Measurements from ENCODE around the gene SLC2A11. TPM values are rescaled to one million over a fixed set of nuclear protein-coding genes. Genes with fewer than 3 reads are reported as not detected.

Gene SLC2A11
- polyA plus RNA-seq, 2 of the 4 experiments (the other 2 are of a cell fraction): 5.6 to 12.4 TPM

- no peak for FAIRE-seq
Observed at GRCh38 chr22:23832226-23833016, 25.3 kb upstream of the SLC2A11 start.

GRCh38 chr22:23833017-23833751 is 24.5 kb upstream of the SLC2A11 start:
- Histone ChIP-seq H3K4me3 (no peak overlapping the region), H3K4me2 (no peak overlapping the region), H3K9me3 (no peaks in the 10 kb centered on the region), H3K4me1 (no peaks in the 10 kb centered on the region), H3K27ac (no peak overlapping the region)
- 83% methylated on average over 11 of the region's 16 CpGs for WGBS (ENCODE audit: missing lambda C conversion rate)
- TF ChIP-seq HES2 (IDR thresholded peaks at IDR 0.05): no peak
- no peak for TF ChIP-seq BHLHE40 (IDR thresholded peaks at IDR 0.05; ENCODE audit: low read depth, low read length)
- POLR2A ChIA-PET: no interaction called here
- ATAC-seq (no peak), DNase-seq (ENCODE audit: low read depth in 1 of 2, low spot score in 1 of 2) (no peak), FAIRE-seq (no peak)
- CTCF ChIA-PET: interaction anchor here (2.5 kb wide), 1 partner anchor 16 kb away, joined by 13 read pairs; no protein-coding TSS in a partner anchor

More at GRCh38 chr22:23832226-23833016, 25.3 kb upstream of the SLC2A11 start:
- no peak overlapping the region for H3K4me3 ChIP-seq
- ChIA-PET POLR2A (interaction anchor here (0.6 kb wide), 1 partner anchor 63 kb away, joined by 4 read pairs; no protein-coding TSS in a partner anchor), CTCF (interaction anchor here (2.5 kb wide), 1 partner anchor 17 kb away, joined by 13 read pairs; no protein-coding TSS in a partner anchor)
- H3K4me1 ChIP-seq: no peaks in the 10 kb centered on the region
- ATAC-seq: no peak
- H3K27ac ChIP-seq: no peak overlapping the region
- no peak for DNase-seq (ENCODE audit: low read depth in 1 of 2, low spot score in 1 of 2)
- TF ChIP-seq RAD21 (conservative IDR thresholded peaks at IDR 0.05 in 1 of 2, IDR thresholded peaks at IDR 0.05 in 1 of 2): no peak
- WGBS (ENCODE audit: missing lambda C conversion rate): 83% methylated on average over 7 of the region's 11 CpGs
- no peaks in the 10 kb centered on the region for H3K9me3 ChIP-seq
- H3K4me2 ChIP-seq: no peak overlapping the region

GRCh38 chr22:23833911-23834317 is 23.8 kb upstream of the SLC2A11 start:
- ATAC-seq (no peak), FAIRE-seq (no peak), DNase-seq (ENCODE audit: low read depth in 1 of 2, low spot score in 1 of 2) (no peak)
- ChIA-PET POLR2A (interaction anchor here (0.5 kb wide), 1 partner anchor 24 kb away, joined by 3 read pairs; no protein-coding TSS in a partner anchor), CTCF (interaction anchor here (5.3 kb wide), 1 partner anchor 16 kb away, joined by 31 read pairs; no protein-coding TSS in a partner anchor)
- no peak overlapping the region for H3K4me2 ChIP-seq
- no peak overlapping the region for H3K4me3 ChIP-seq
- H3K9me3 ChIP-seq: no peaks in the 10 kb centered on the region
- H3K27ac ChIP-seq: no peak overlapping the region
- WGBS (ENCODE audit: missing lambda C conversion rate): 95% methylated on average over 7 of the region's 13 CpGs
- peaks cover 4% of the 10 kb centered on the region; the same call in 1 of the 3 replicates for H3K4me1 ChIP-seq
- TF ChIP-seq MAX (IDR thresholded peaks at IDR 0.05) (no peak), RFX5 (IDR thresholded peaks at IDR 0.05) (no peak), RNF2 (IDR thresholded peaks at IDR 0.05; ENCODE audit: borderline replicate concordance, low read depth) (no peak), POLR2AphosphoS2 (conservative IDR thresholded peaks at IDR 0.05; ENCODE audit: low read length) (no peak), EP300 (IDR thresholded peaks at IDR 0.05) (no peak), NPAS2 (CRISPR knock-in tag; IDR thresholded peaks at IDR 0.05; ENCODE audit: borderline replicate concordance) (no peak), RAD21 (conservative IDR thresholded peaks at IDR 0.05 in 1 of 2, IDR thresholded peaks at IDR 0.05 in 1 of 2) (no peak), HOXB13 (CRISPR knock-in tag; IDR thresholded peaks at IDR 0.05; ENCODE audit: low read depth) (no peak), TFCP2L1 (CRISPR knock-in tag; IDR thresholded peaks at IDR 0.05) (no peak), TP53 (CRISPR knock-in tag; IDR thresholded peaks at IDR 0.05) (no peak), RCOR1 (IDR thresholded peaks at IDR 0.05; ENCODE audit: low read depth, low read length) (no peak)

- no peak overlapping the region for H3K4me2 ChIP-seq
- no peak overlapping the region for H3K27ac ChIP-seq
- WGBS (ENCODE audit: missing lambda C conversion rate): 98% methylated on average over 3 of the region's 3 CpGs
- TF ChIP-seq ESRRA (IDR thresholded peaks at IDR 0.05; ENCODE audit: borderline replicate concordance, low read length) (no peak), RFX5 (IDR thresholded peaks at IDR 0.05) (no peak), BHLHE40 (IDR thresholded peaks at IDR 0.05; ENCODE audit: low read depth, low read length) (no peak), TP53 (CRISPR knock-in tag; IDR thresholded peaks at IDR 0.05) (no peak), HES2 (IDR thresholded peaks at IDR 0.05) (no peak), FOXS1 (CRISPR knock-in tag; IDR thresholded peaks at IDR 0.05) (no peak), TFCP2L1 (CRISPR knock-in tag; IDR thresholded peaks at IDR 0.05) (no peak), MAZ (IDR thresholded peaks at IDR 0.05; ENCODE audit: borderline replicate concordance, low read depth, low read length) (no peak), GATA3 (IDR thresholded peaks at IDR 0.05; ENCODE audit: borderline replicate concordance) (no peak), RCOR1 (IDR thresholded peaks at IDR 0.05; ENCODE audit: low read depth, low read length) (no peak), HMGXB4 (CRISPR knock-in tag; IDR thresholded peaks at IDR 0.05; ENCODE audit: borderline replicate concordance) (no peak)
- TF ChIP-seq, protein P1, sequence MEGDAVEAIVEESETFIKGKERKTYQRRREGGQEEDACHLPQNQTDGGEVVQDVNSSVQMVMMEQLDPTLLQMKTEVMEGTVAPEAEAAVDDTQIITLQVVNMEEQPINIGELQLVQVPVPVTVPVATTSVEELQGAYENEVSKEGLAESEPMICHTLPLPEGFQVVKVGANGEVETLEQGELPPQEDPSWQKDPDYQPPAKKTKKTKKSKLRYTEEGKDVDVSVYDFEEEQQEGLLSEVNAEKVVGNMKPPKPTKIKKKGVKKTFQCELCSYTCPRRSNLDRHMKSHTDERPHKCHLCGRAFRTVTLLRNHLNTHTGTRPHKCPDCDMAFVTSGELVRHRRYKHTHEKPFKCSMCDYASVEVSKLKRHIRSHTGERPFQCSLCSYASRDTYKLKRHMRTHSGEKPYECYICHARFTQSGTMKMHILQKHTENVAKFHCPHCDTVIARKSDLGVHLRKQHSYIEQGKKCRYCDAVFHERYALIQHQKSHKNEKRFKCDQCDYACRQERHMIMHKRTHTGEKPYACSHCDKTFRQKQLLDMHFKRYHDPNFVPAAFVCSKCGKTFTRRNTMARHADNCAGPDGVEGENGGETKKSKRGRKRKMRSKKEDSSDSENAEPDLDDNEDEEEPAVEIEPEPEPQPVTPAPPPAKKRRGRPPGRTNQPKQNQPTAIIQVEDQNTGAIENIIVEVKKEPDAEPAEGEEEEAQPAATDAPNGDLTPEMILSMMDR (IDR thresholded peaks at IDR 0.05): no peak
- H3K4me3 ChIP-seq: no peak overlapping the region
- no peak for DNase-seq (ENCODE audit: low read depth in 1 of 2, low spot score in 1 of 2)
- no peak for ATAC-seq
- peaks cover 8% of the 10 kb centered on the region; the same call in 1 of the 3 replicates for H3K4me1 ChIP-seq
- no peak for FAIRE-seq
- ChIA-PET CTCF (interaction anchor here (0.6 to 5.3 kb wide), 2 partner anchors 16 to 27 kb away, joined by 3 to 31 read pairs; no protein-coding TSS in a partner anchor), POLR2A (interaction anchor here (0.5 kb wide), 1 partner anchor 24 kb away, joined by 3 read pairs; no protein-coding TSS in a partner anchor)
- no peaks in the 10 kb centered on the region for H3K9me3 ChIP-seq
Observed at GRCh38 chr22:23834406-23834792, 23.3 kb upstream of the SLC2A11 start.

All from A549 (cell line).